A673 (cell line): ENCODE results near the gene RNF31. TPM values are rescaled to one million over a fixed set of nuclear protein-coding genes. Genes with fewer than 3 reads are reported as not detected.

ENCODE experiments used
- BruUV-seq: library from RNA; stranded (reverse); fragments of 400-500 nt; replicated peaks from 2 replicates; lab custom pipeline; 2021; lab: Mats Ljungman, UMichigan
- CTCF ChIA-PET: fragments of 300-600 bp; sonication (Branson Sonifier 250); formaldehyde crosslinking; loops from one replicate; lab custom pipeline; 2022; ENCODE audit warnings: antibody characterized with exemption; lab: Charles Lee
- POLR2A ChIA-PET: fragments of 300-600 bp; sonication (Branson Sonifier 250); formaldehyde crosslinking; loops from one replicate; lab custom pipeline; 2022; ENCODE audit warnings: antibody characterized with exemption; ENCODE audit not compliant: low non-redundant PET; lab: Charles Lee
- DNase-seq: peaks from one replicate; pipeline ENCODE4 v3.0.0-alpha.2; 2015; ENCODE audit warnings: low spot score
- H3K27ac ChIP-seq: fragments of 200-600 bp; sonication (generic); 2 replicates; pipeline ENCODE4 v1.5.1; 2016; ENCODE audit warnings: mixed run types, low read depth, mild to moderate bottlenecking, mixed read lengths, antibody characterized with exemption, low read length; ENCODE audit not compliant: poor library complexity, severe bottlenecking
- H3K27me3 ChIP-seq: fragments of 200-600 bp; sonication (generic); replicated peaks from 2 replicates; pipeline ENCODE4 v1.6.1; 2017; ENCODE audit warnings: mixed run types, low read depth, mild to moderate bottlenecking, mixed read lengths, antibody characterized with exemption, low read length; ENCODE audit not compliant: insufficient read depth, poor library complexity
- H3K36me3 ChIP-seq: fragments of 200-600 bp; sonication (generic); 2 replicates; pipeline ENCODE4 v1.6.1; 2016; ENCODE audit warnings: mixed run types, mild to moderate bottlenecking, mixed read lengths, antibody characterized with exemption, low read length; ENCODE audit not compliant: insufficient read depth, poor library complexity, severe bottlenecking
- H3K4me1 ChIP-seq: fragments of 200-600 bp; sonication (generic); 2 replicates; pipeline ENCODE4 v1.6.1; 2017; ENCODE audit warnings: mixed run types, mild to moderate bottlenecking, mixed read lengths, antibody characterized with exemption, low read length; ENCODE audit not compliant: insufficient read depth, poor library complexity, severe bottlenecking
- H3K4me3 ChIP-seq: fragments of 200-600 bp; sonication (generic); 2 replicates; pipeline ENCODE4 v1.5.1; 2016; ENCODE audit warnings: low read depth, mixed run types, mild to moderate bottlenecking, mixed read lengths, low read length; ENCODE audit not compliant: poor library complexity, severe bottlenecking
- H3K9me3 ChIP-seq: fragments of 200-600 bp; sonication (generic); 2 replicates; pipeline ENCODE4 v1.6.1; 2016; ENCODE audit warnings: mixed run types, low read depth, mild to moderate bottlenecking, mixed read lengths, antibody characterized with exemption, low read length; ENCODE audit not compliant: poor library complexity, severe bottlenecking
- EZH2 ChIP-seq: fragments of 200-600 bp; sonication (generic); IDR thresholded peaks from 2 replicates; pipeline ENCODE4 v1.6.1; 2017; ENCODE audit warnings: borderline replicate concordance, low read depth, mild to moderate bottlenecking, mixed read lengths, antibody characterized with exemption, low read length; ENCODE audit not compliant: poor library complexity, severe bottlenecking
- intact Hi-C: fragments of 100-400 bp; cut with micrococcal nuclease; formaldehyde crosslinking; loops from one replicate; pipeline ENCODE4 v1.10.0; 2022; ENCODE audit not compliant: unreplicated experiment
- total RNA-seq: library from RNA; stranded (reverse); gene quantifications from 2 replicates; pipeline ENCODE4 v1.2.3, GENCODE V29; 2021
- TF ChIP-seq, protein P1 (sequence below): fragments of 300-800, 200-600 bp; sonication (generic); conservative IDR thresholded peaks from 2 replicates; pipeline ENCODE4 v1.5.1; 2017; ENCODE audit warnings: low read depth, mild to moderate bottlenecking, antibody characterized with exemption, low read length, moderate library complexity, mixed read lengths

The RNF31 gene
- total RNA-seq, 1 experiment from 2014 or later: 62.1 TPM

GRCh38 chr14:24130380-24130716, 16.9 kb upstream of the RNF31 start, which contains the start of gene FITM1:
TSS of gene FITM1 (plus strand) at chr14:24130659. CDS start at chr14:24131564, 905 bp downstream.
- H3K27me3 ChIP-seq: no peaks in the 10 kb centered on the region
- no peak for DNase-seq
- H3K27ac ChIP-seq: no peak within 1 kb of the TSS
- H3K4me1 ChIP-seq: no peaks in the 10 kb centered on the region
- no peaks in the 10 kb centered on the region for H3K9me3 ChIP-seq
- no peak within 1 kb of the TSS for H3K4me3 ChIP-seq
- CTCF ChIA-PET: no interaction called here
- no TSS peak for BruUV-seq
- intact Hi-C loops: no loop called here
- no peaks in the 10 kb centered on the region for H3K36me3 ChIP-seq
- no peak for TF ChIP-seq EZH2
- TF ChIP-seq, protein P1, sequence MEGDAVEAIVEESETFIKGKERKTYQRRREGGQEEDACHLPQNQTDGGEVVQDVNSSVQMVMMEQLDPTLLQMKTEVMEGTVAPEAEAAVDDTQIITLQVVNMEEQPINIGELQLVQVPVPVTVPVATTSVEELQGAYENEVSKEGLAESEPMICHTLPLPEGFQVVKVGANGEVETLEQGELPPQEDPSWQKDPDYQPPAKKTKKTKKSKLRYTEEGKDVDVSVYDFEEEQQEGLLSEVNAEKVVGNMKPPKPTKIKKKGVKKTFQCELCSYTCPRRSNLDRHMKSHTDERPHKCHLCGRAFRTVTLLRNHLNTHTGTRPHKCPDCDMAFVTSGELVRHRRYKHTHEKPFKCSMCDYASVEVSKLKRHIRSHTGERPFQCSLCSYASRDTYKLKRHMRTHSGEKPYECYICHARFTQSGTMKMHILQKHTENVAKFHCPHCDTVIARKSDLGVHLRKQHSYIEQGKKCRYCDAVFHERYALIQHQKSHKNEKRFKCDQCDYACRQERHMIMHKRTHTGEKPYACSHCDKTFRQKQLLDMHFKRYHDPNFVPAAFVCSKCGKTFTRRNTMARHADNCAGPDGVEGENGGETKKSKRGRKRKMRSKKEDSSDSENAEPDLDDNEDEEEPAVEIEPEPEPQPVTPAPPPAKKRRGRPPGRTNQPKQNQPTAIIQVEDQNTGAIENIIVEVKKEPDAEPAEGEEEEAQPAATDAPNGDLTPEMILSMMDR: no peak
- POLR2A ChIA-PET: interaction anchor here (0.6 kb wide), 1 partner anchor 191 kb away, joined by 4 read pairs; no protein-coding TSS in a partner anchor

DNA sequence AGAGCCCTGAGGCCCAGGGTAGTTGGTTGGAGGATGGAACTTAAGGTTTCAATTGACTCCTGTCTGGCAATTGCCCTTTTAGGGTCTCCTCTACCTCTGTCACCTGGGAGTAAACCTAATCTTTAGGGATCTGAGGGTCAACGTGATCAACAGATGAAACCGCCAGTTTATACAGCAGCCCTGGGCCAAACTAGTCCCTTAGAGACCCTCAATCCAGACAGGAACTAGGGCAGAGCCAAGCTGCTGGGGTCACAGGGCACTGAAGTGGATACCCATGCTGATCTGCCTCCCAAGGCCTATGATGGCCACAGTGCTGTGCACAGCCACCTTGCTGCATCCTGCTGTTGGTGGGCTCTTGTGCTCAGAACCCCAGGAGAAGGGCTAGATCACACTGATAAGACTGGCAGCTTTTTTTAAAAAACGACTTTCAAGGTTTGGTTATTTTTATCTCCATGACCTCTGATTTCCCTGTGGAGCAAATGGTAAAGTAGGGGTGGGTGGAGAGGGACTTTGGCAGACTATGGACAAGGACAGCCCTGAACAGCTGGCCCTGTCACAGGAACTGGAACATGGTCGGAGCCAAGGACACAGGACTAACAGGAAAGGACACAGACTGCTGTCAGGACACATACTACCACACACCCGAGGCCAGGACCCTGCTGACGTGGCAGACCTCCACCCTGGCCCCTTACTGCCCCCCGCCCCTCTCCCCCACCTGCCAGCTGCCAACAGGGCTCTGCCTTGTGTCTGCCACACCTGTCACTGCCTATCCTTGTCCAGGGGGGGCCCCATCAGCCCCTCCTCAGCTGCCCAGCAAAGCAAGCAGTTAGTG, 16.4 kb upstream of the RNF31 start:
- Histone ChIP-seq H3K27me3 (no peaks in the 10 kb centered on the region), H3K9me3 (no peaks in the 10 kb centered on the region), H3K36me3 (no peaks in the 10 kb centered on the region), H3K4me3 (no peak overlapping the region), H3K4me1 (no peaks in the 10 kb centered on the region), H3K27ac (no peak overlapping the region)
- no TSS peak for BruUV-seq
- no peak for TF ChIP-seq EZH2
- CTCF ChIA-PET: no interaction called here
- intact Hi-C loops: no loop called here
- no peak for DNase-seq
- POLR2A ChIA-PET: interaction anchor here (0.6 kb wide), 1 partner anchor 190 kb away, joined by 4 read pairs; no protein-coding TSS in a partner anchor

DNA sequence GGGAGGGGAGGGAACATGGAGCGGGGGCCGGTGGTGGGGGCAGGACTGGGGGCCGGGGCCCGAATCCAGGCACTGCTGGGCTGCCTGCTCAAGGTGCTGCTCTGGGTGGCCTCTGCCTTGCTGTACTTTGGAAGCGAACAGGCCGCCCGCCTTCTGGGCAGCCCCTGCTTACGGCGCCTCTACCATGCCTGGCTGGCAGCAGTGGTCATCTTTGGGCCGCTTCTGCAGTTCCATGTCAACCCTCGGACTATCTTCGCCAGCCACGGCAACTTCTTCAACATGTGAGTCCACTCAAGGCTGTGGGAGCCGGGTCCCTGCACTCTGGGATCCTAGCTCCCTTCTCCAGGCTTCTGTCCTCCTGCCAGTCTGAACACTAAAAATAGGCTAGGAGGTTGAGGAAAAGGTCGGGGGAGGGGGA, 15.7 kb upstream of the RNF31 start:
- no peaks in the 10 kb centered on the region for H3K27me3 ChIP-seq
- H3K9me3 ChIP-seq: no peaks in the 10 kb centered on the region
- intact Hi-C loops: no loop called here
- DNase-seq: no peak
- TF ChIP-seq EZH2: no peak
- TF ChIP-seq, protein P1: no peak
- H3K4me1 ChIP-seq: no peaks in the 10 kb centered on the region
- H3K27ac ChIP-seq: no peak overlapping the region
- CTCF ChIA-PET: no interaction called here
- H3K4me3 ChIP-seq: no peak overlapping the region
- BruUV-seq: no TSS peak
- H3K36me3 ChIP-seq: no peaks in the 10 kb centered on the region
- POLR2A ChIA-PET: no interaction called here
